Astrocyte (in vitro differentiated cells and primary cell): Measurements from ENCODE around the gene BSN. TPM values are rescaled to one million over a fixed set of nuclear protein-coding genes. Genes with fewer than 3 reads are reported as not detected.

ENCODE experiments used
- DNase-seq: peaks from one replicate; pipeline ENCODE4 v3.0.0-alpha.2; 2010; ENCODE audit warnings: low read depth
- FAIRE-seq: peaks from 2 replicates; lab custom pipeline; 2011; peaks lifted over from hg19 to GRCh38; lab: Jason Lieb, UNC
- H2AFZ ChIP-seq: 2 replicates; pipeline ENCODE4 v1.6.0; 2012; ENCODE audit warnings: low read depth, low read length, inconsistent platforms
- H3K27ac ChIP-seq: 2 replicates; pipeline ENCODE4 v1.5.1; 2011; ENCODE audit warnings: low read depth, low read length, inconsistent platforms
- H3K27me3 ChIP-seq: 2 replicates; pipeline ENCODE4 v1.6.0; 2011; ENCODE audit warnings: low read length, inconsistent platforms; ENCODE audit not compliant: insufficient read depth
- H3K36me3 ChIP-seq: 2 replicates; pipeline ENCODE4 v1.5.1; 2011; ENCODE audit warnings: low read length, inconsistent platforms; ENCODE audit not compliant: insufficient read depth
- H3K4me1 ChIP-seq: 2 replicates; pipeline ENCODE4 v1.5.1; 2011; ENCODE audit warnings: low read length, inconsistent platforms; ENCODE audit not compliant: insufficient read depth
- H3K4me2 ChIP-seq: 2 replicates; pipeline ENCODE4 v1.6.0; 2012; ENCODE audit warnings: low read length, inconsistent platforms
- H3K4me3 ChIP-seq: 2 replicates; pipeline ENCODE4 v1.5.1; 2011; ENCODE audit warnings: low read depth, mild to moderate bottlenecking, low read length, inconsistent platforms; ENCODE audit not compliant: insufficient read depth
- H3K79me2 ChIP-seq: 2 replicates; pipeline ENCODE4 v1.6.0; 2012; ENCODE audit warnings: mild to moderate bottlenecking, low read length, inconsistent platforms; ENCODE audit not compliant: insufficient read depth
- H3K9ac ChIP-seq: 2 replicates; pipeline ENCODE4 v1.6.0; 2012; ENCODE audit warnings: mild to moderate bottlenecking, low read length, inconsistent platforms
- H3K9me3 ChIP-seq: 2 replicates; pipeline ENCODE4 v1.5.1; 2012; ENCODE audit warnings: low read depth, mild to moderate bottlenecking, low read length, inconsistent platforms; ENCODE audit not compliant: insufficient read depth
- H4K20me1 ChIP-seq: 2 replicates; pipeline ENCODE4 v1.6.0; 2012; ENCODE audit warnings: low read length, inconsistent platforms; ENCODE audit not compliant: insufficient read depth
- H3K27ac Mint-ChIP-seq: one replicate; pipeline ENCODE4 v1.8.0; 2021; ENCODE audit warnings: mild to moderate bottlenecking, mixed read lengths; ENCODE audit not compliant: unreplicated experiment
- H3K27me3 Mint-ChIP-seq: one replicate; pipeline ENCODE4 v1.8.0; 2021; ENCODE audit warnings: low read depth, mixed read lengths; ENCODE audit not compliant: unreplicated experiment
- H3K36me3 Mint-ChIP-seq: one replicate; pipeline ENCODE4 v1.8.0; 2021; ENCODE audit warnings: low read depth, mixed read lengths; ENCODE audit not compliant: unreplicated experiment
- H3K4me1 Mint-ChIP-seq: one replicate; pipeline ENCODE4 v1.8.0; 2021; ENCODE audit warnings: low read depth, mixed read lengths; ENCODE audit not compliant: unreplicated experiment
- H3K4me3 Mint-ChIP-seq: one replicate; pipeline ENCODE4 v1.8.0; 2021; ENCODE audit warnings: mild to moderate bottlenecking, moderate library complexity, mixed read lengths; ENCODE audit not compliant: unreplicated experiment
- H3K9me3 Mint-ChIP-seq: one replicate; pipeline ENCODE4 v1.8.0; 2021; ENCODE audit warnings: mild to moderate bottlenecking, mixed read lengths; ENCODE audit not compliant: unreplicated experiment
- CTCF ChIP-seq: IDR thresholded peaks from 2 replicates; pipeline ENCODE4 v1.5.1; 2011; ENCODE audit warnings: low read depth, mild to moderate bottlenecking, inconsistent platforms, low read length, moderate library complexity; ENCODE audit not compliant: insufficient read depth
- EZH2 ChIP-seq: IDR thresholded peaks from 2 replicates; pipeline ENCODE4 v1.6.1; 2012; ENCODE audit warnings: mild to moderate bottlenecking, low read length, inconsistent platforms; ENCODE audit not compliant: insufficient read depth
- total RNA-seq: library from RNA; stranded (reverse); gene quantifications from 2 replicates; pipeline ENCODE4 v1.2.1, GENCODE V29; 2021

The BSN gene
- total RNA-seq, 1 donor from 2014 or later, result 0.86 TPM

DNA sequence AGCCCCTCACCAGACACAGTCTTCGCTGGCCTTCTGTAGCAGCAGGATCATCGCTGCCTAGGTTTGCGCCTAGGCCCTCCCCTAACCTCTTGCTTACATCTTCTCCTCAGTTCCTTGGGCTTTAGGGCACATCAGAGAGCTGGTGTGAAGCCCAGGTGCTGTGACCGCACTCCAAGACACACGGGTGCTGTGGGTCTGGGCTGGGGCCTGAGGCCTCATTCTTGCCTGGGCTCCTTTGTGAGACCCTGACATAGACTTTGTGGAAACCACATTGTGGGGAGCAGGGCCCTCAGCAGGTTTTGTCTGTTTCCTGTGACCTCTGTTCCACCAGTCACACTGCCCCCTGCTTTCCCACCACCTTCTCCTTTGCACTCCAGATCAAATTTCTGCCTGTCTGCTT lies 157.2 kb downstream of the BSN start:
- H3K4me2 ChIP-seq, result no peak overlapping the region
- H3K36me3 ChIP-seq, result no peaks in the 10 kb centered on the region
- no peak overlapping the region for H3K9ac ChIP-seq
- no peaks in the 10 kb centered on the region for H3K9me3 ChIP-seq
- DNase-seq (no peak), FAIRE-seq (no peak)
- H4K20me1 ChIP-seq, result peaks cover 10% of the 10 kb centered on the region
- H3K27ac Mint-ChIP-seq, result no peak overlapping the region
- H3K36me3 Mint-ChIP-seq, result peaks cover 16% of the 10 kb centered on the region
- H3K27ac ChIP-seq, result no peak overlapping the region
- H3K27me3 ChIP-seq, result no peaks in the 10 kb centered on the region
- no peaks in the 10 kb centered on the region for H3K4me1 ChIP-seq
- no peaks in the 10 kb centered on the region for H3K9me3 Mint-ChIP-seq
- no peaks in the 10 kb centered on the region for H3K27me3 Mint-ChIP-seq
- peaks cover 8% of the 10 kb centered on the region for H3K4me1 Mint-ChIP-seq
- TF ChIP-seq CTCF (no peak), EZH2 (no peak)
- H3K4me3 ChIP-seq, result no peak overlapping the region
- no peaks in the 10 kb centered on the region for H3K79me2 ChIP-seq
- no peak overlapping the region for H3K4me3 Mint-ChIP-seq
- no peak overlapping the region for H2AFZ ChIP-seq

GRCh38 chr3:49712166-49712565 lies 157.9 kb downstream of the BSN start:
- Histone ChIP-seq H3K4me1 (no peaks in the 10 kb centered on the region), H3K36me3 (no peaks in the 10 kb centered on the region), H3K9ac (no peak overlapping the region), H3K4me3 (no peak overlapping the region), H3K9me3 (no peaks in the 10 kb centered on the region), H2AFZ (no peak overlapping the region), H3K27me3 (no peaks in the 10 kb centered on the region), H4K20me1 (peaks cover 15% of the 10 kb centered on the region), H3K27ac (no peak overlapping the region), H3K4me2 (no peak overlapping the region), H3K79me2 (no peaks in the 10 kb centered on the region)
- DNase-seq (no peak), FAIRE-seq (no peak)
- peaks cover 4% of the 10 kb centered on the region for H3K4me1 Mint-ChIP-seq
- H3K27me3 Mint-ChIP-seq, result no peaks in the 10 kb centered on the region
- no peaks in the 10 kb centered on the region for H3K9me3 Mint-ChIP-seq
- H3K36me3 Mint-ChIP-seq, result peaks cover 11% of the 10 kb centered on the region
- no peak overlapping the region for H3K4me3 Mint-ChIP-seq
- no peak for TF ChIP-seq EZH2
- TF ChIP-seq CTCF, result no peak
- no peak overlapping the region for H3K27ac Mint-ChIP-seq

- Histone ChIP-seq H4K20me1 (peaks cover 17% of the 10 kb centered on the region), H3K4me1 (no peaks in the 10 kb centered on the region), H2AFZ (no peak overlapping the region), H3K9ac (no peak overlapping the region), H3K36me3 (no peaks in the 10 kb centered on the region), H3K4me2 (no peak overlapping the region), H3K79me2 (no peaks in the 10 kb centered on the region), H3K4me3 (no peak overlapping the region), H3K27me3 (no peaks in the 10 kb centered on the region), H3K9me3 (no peaks in the 10 kb centered on the region), H3K27ac (no peak overlapping the region)
- H3K9me3 Mint-ChIP-seq, result no peaks in the 10 kb centered on the region
- no peaks in the 10 kb centered on the region for H3K27me3 Mint-ChIP-seq
- H3K4me3 Mint-ChIP-seq, result no peak overlapping the region
- FAIRE-seq (no peak), DNase-seq (no peak)
- H3K27ac Mint-ChIP-seq, result no peak overlapping the region
- TF ChIP-seq CTCF (no peak), EZH2 (no peak)
- H3K4me1 Mint-ChIP-seq, result no peaks in the 10 kb centered on the region
- H3K36me3 Mint-ChIP-seq, result peaks cover 11% of the 10 kb centered on the region
These were observed 158.5 kb downstream of the BSN start for GRCh38 chr3:49712631-49713317.
